ENCODE data around the gene XRCC2.
"Not testable (repeated sequence)": the region's sequence is repeated elsewhere in the genome, so short reads cannot be mapped to it uniquely, and the experiment has no call there.

XRCC2 gene

GRCh38 chr7:152704796-152705384 lies 28.9 kb upstream of the XRCC2 start:
- no peak for DNase-seq (ENCODE audit: low read depth)
- in situ Hi-C loops (cut with HindIII; ENCODE audit: low sequenced_read_pairs), result no loop called here
- H3K4me3 ChIP-seq (ENCODE audit: low read depth, low read length), result no peak overlapping the region
- TF ChIP-seq CTCF (IDR thresholded peaks at IDR 0.05; ENCODE audit: low read depth, low read length, missing control alignments), result no peak

GRCh38 chr7:152699079-152699478 lies 23.1 kb upstream of the XRCC2 start:
- no peak for TF ChIP-seq CTCF (IDR thresholded peaks at IDR 0.05; ENCODE audit: low read depth, low read length, missing control alignments)
- DNase-seq (ENCODE audit: low read depth), result no peak
- in situ Hi-C loops (cut with HindIII; ENCODE audit: low sequenced_read_pairs), result no loop called here
- H3K4me3 ChIP-seq (ENCODE audit: low read depth, low read length), result no peak overlapping the region

- H3K4me3 ChIP-seq (ENCODE audit: low read depth, low read length); DNase-seq (ENCODE audit: low read depth); in situ Hi-C loops (cut with HindIII; ENCODE audit: low sequenced_read_pairs): not testable (repeated sequence)
Observed at GRCh38 chr7:152697268-152697974, 21.5 kb upstream of the XRCC2 start.

GRCh38 chr7:152692196-152692595 lies 16.3 kb upstream of the XRCC2 start:
- DNase-seq (ENCODE audit: low read depth); H3K4me3 ChIP-seq (ENCODE audit: low read depth, low read length); in situ Hi-C loops (cut with HindIII; ENCODE audit: low sequenced_read_pairs): not testable (repeated sequence)

GRCh38 chr7:152683297-152683696 lies 7.4 kb upstream of the XRCC2 start:
- in situ Hi-C loops (cut with HindIII; ENCODE audit: low sequenced_read_pairs), result no loop called here
- H3K4me3 ChIP-seq (ENCODE audit: low read depth, low read length), result no peak overlapping the region
- no peak for TF ChIP-seq CTCF (IDR thresholded peaks at IDR 0.05; ENCODE audit: low read depth, low read length, missing control alignments)
- DNase-seq (ENCODE audit: low read depth), result no peak

- TF ChIP-seq CTCF (IDR thresholded peaks at IDR 0.05; ENCODE audit: low read depth, low read length, missing control alignments), result no peak
- no peak overlapping the region for H3K4me3 ChIP-seq (ENCODE audit: low read depth, low read length)
- in situ Hi-C loops (cut with HindIII; ENCODE audit: low sequenced_read_pairs), result no loop called here
- DNase-seq (ENCODE audit: low read depth), result no peak
Observed at GRCh38 chr7:152677808-152678670, 2.1 kb upstream of the XRCC2 start.

- DNase-seq (ENCODE audit: low read depth), result no peak
- in situ Hi-C loops (cut with HindIII; ENCODE audit: low sequenced_read_pairs), result no loop called here
- peak overlapping the region; percentile 79 for H3K4me3 ChIP-seq (ENCODE audit: low read depth, low read length)
- TF ChIP-seq CTCF (IDR thresholded peaks at IDR 0.05; ENCODE audit: low read depth, low read length, missing control alignments), result no peak
Observed at GRCh38 chr7:152674860-152675758, 832 bp downstream of the XRCC2 start.

Measured in astrocyte of the cerebellum (primary cell).